IPS-NIHi7 (cell line): ENCODE results near the gene FBXL16.
A peak's percentile ranks its signal among the peaks of the same experiment; 100 is the strongest.
"Not testable (repeated sequence)": the region's sequence is repeated elsewhere in the genome, so short reads cannot be mapped to it uniquely, and the experiment has no call there.

ENCODE experiments used
- DNase-seq: peaks from one replicate; pipeline ENCODE4 v3.0.0; 2012; ENCODE audit warnings: mixed read lengths; ENCODE audit errors: extremely low spot score

FBXL16 gene

GRCh38 chr16:692356-693108 is 13.1 kb downstream of the FBXL16 start:
- DNase-seq = no peak

GRCh38 chr16:691242-691641 is 14.4 kb downstream of the FBXL16 start:
- not testable (repeated sequence) for DNase-seq

- DNase-seq = no peak
These were observed 16.3 kb downstream of the FBXL16 start for GRCh38 chr16:689175-689897.

- DNase-seq = no peak
These were observed 18.1 kb downstream of the FBXL16 start for GRCh38 chr16:687499-687898.

GRCh38 chr16:686459-687260 is 18.9 kb downstream of the FBXL16 start:
- DNase-seq = no peak

- no peak for DNase-seq
These were observed 19.6 kb downstream of the FBXL16 start for GRCh38 chr16:685967-686366.

GRCh38 chr16:684961-685696 is 20.5 kb downstream of the FBXL16 start:
- DNase-seq = no peak

GRCh38 chr16:684071-684794 is 21.4 kb downstream of the FBXL16 start, which contains the start of gene JMJD8:
JMJD8 (minus strand) TSS chr16:684334; CDS start chr16:684319, 15 bp downstream.
- peak; percentile 94 for DNase-seq

GRCh38 chr16:683396-684070 is 22.1 kb downstream of the FBXL16 start:
- no peak for DNase-seq

- DNase-seq = no peak
These were observed 22.9 kb downstream of the FBXL16 start for GRCh38 chr16:682493-683395.

GRCh38 chr16:681746-682427 is 23.7 kb downstream of the FBXL16 start:
- no peak for DNase-seq

- no peak for DNase-seq
These were observed 24.4 kb downstream of the FBXL16 start for GRCh38 chr16:680967-681745.

GRCh38 chr16:680625-680945 is 25.0 kb downstream of the FBXL16 start:
- no peak for DNase-seq

GRCh38 chr16:679814-680624 is 25.6 kb downstream of the FBXL16 start, which contains the start of gene STUB1:
STUB1 (plus strand) TSS chr16:680410; CDS start chr16:680526, 116 bp downstream.
- DNase-seq = peak; percentile 87

GRCh38 chr16:678858-679813 is 26.5 kb downstream of the FBXL16 start:
- DNase-seq = no peak
